Measurements from ENCODE around the gene CNTNAP5.

DNA sequence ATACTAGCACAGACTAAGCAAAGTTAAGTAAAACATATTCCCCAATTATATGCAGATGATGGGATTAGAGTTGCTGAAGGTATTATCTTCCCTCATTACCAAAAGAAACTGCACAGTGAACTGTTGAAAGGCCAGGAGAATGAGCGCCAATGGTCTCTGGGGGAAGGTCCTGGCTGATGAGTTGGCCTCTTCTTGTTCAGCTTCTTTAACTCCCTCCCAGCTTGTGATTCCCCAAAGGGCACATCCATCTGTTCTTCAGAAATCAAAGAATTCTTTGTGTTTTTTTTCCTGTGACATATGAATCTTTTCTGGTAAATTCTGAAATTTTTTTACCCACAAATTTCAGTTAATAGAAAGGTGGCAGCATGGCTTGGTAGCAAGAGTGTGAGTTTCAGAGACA, 667.6 kb downstream of the CNTNAP5 start:
- TF ChIP-seq CTCF (IDR thresholded peaks at IDR 0.05) (no peak), POLR2AphosphoS5 (IDR thresholded peaks at IDR 0.05) (no peak), EP300 (IDR thresholded peaks at IDR 0.05) (no peak)
